T-helper 22 cell (primary cell): ENCODE data around the gene RFX3.

Source experiments
- DNase-seq: peaks from one replicate; pipeline ENCODE4 v3.0.0-alpha.2; 2020; ENCODE audit warnings: low read depth

Gene RFX3

GRCh38 chr9:3433066-3433465 lies 92.7 kb downstream of the RFX3 start:
- no peak for DNase-seq

DNA sequence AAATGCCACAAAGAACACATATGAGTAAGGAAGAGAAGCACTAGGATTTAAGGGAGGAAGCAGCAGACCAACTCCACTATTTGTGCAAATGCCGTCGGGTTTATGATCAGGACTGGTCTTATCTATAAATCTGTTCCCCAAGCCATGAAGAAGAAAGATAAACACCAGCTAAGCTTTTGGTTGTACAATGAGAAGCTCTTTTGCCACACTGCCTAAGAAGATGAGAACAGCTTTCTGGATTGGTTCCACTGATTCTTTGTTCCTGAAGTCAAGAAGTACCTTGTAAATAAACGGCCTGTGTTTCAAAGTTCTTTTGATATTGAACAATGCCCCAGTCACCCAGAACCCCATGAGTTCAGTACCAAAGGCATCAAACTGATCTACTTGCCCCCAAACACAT lies 93.9 kb downstream of the RFX3 start:
- no peak for DNase-seq

- DNase-seq: no peak
Observed at GRCh38 chr9:3419893-3420292, 105.9 kb downstream of the RFX3 start.

DNA sequence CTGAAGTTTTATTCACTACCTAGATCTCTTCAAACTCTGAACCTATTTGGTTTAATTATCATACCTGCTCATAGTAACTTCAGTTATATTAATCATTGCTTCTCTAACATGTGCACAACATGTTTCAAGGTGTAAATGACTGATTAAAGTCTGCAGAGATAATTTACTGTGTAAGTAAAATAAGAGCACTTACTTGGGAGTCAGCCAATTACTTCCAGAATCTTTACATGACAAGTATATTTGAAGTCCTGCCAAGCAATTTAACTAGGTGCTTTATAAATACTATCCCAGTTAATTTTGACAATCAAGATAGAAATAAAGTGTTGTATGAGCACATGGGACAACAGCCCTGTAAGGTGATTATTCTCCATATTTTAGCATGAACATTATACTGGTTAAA lies 109.9 kb downstream of the RFX3 start:
- no peak for DNase-seq

DNA sequence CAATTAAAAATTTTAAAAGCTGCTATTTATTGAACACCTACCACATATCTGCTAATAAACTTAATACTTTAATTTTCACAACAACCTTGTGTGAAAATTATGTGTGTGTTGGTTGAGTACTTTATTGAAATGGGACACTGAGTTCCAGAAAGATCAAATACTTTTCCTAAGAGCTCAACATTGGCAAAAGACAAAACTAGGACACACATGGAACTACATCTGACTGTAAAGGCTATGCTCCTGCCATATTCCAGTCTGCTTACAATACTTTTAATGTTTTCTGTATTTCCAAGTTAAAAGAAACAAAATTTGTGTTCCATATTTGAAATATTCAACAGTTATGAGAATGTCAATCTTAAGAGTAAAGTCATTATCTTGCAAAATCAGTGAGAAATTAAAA lies 111.8 kb downstream of the RFX3 start:
- DNase-seq: no peak

GRCh38 chr9:3410461-3410860 lies 115.3 kb downstream of the RFX3 start:
- DNase-seq: no peak

- DNase-seq: no peak
Observed at GRCh38 chr9:3409453-3409852, 116.3 kb downstream of the RFX3 start.

DNA sequence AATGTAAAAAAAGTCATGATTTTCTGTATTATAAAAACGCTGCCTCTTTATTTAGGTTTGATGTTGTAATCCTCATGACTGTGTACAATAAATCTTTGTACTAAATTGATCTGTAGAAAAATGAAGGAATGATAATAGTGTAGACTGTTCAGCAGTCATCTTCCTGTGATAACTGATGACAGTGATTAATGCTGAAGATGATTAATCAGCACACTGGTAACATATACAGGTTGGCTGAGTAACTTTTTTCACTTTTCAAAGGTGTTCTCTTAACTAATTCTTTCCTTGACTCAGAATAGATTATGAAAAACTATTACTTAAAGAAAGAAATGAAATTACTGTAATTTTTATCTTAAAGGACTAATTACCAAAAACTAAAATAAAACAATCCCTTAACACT lies 122.5 kb downstream of the RFX3 start:
- DNase-seq: no peak

- no peak for DNase-seq
Observed at GRCh38 chr9:3401221-3401954, 124.4 kb downstream of the RFX3 start.

DNA sequence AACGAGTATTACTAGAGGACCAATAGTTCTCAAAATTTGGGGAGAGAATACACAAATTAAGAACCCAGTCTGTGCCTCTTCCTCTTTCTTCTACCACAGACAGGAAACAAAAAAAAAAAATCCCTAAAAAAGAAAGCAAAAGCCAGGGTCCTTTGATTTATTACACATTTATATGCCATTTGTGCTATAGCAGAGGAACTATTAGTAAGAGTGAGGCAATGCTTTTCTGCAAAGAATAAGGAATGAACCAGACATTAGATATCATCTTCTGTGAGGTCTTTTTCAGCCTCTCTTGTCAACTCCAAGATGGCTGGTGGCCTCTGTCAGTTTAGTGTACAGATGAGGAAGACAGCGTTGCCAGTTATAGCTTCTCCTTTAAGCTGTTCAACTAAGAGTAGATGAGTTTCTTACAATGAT lies 127.6 kb downstream of the RFX3 start:
- DNase-seq: no peak

GRCh38 chr9:3397766-3398165 lies 128.0 kb downstream of the RFX3 start:
- DNase-seq: no peak

DNA sequence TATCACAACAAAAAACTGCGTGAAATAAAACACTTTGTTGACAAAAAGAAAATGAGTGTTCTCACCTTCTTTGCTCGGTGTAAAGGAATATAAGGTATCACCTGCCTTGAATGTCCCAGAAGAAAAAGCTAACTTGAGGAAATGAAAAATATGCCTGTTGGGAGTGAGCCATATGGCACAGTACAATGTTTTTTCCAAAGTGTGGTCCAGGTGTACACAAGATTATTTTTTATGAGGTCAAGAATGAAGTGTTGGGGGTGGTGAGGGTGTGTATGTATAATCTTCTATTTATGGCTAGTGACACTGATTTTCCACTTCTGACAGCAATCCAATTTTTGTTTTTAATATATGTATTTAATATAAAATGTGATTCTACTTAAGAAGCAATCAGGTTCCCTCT lies 134.4 kb downstream of the RFX3 start:
- no peak for DNase-seq

- DNase-seq: no peak
Observed at GRCh38 chr9:3386753-3387152, 139.0 kb downstream of the RFX3 start.

- DNase-seq: no peak
Observed at GRCh38 chr9:3385871-3386270, 139.9 kb downstream of the RFX3 start.

DNA sequence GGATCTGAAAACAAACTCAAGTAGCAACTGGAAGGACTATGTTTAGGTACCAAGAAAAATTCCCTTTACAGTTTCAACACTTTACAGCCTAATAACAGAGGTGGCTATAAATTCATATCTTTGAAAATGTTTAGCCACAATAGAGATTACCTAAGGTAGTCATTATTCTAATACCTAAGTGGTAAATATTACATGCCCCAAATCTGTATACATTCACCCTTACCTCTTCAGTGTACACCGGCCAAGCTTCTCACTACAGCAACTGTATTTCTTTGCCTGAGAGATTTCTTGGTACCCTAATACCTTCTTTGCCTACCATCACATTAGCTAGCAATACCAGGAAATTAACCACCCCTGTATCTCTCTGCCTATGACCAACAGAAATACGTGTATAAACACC lies 154.0 kb downstream of the RFX3 start:
- no peak for DNase-seq

- DNase-seq: no peak
Observed at GRCh38 chr9:3370715-3371114, 155.1 kb downstream of the RFX3 start.

DNA sequence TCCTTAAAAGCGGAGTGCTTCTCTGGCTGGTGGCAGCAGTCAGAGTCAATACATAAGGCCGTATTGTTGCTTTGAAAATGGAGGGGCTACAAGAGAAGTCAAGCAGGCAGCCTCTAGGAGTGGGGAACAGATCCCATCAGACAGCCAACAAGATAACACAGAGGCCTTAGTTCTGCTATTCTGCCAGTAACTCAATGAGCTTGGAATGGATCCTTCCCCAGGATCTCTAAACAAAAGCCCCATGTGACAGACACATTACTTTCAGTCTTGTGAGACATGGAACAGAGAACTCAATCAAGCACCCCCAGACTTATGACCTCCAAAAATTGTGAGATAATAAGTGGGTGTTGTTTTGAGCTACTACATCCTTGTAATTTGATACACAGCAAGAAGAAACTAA lies 158.6 kb downstream of the RFX3 start:
- DNase-seq: no peak

DNA sequence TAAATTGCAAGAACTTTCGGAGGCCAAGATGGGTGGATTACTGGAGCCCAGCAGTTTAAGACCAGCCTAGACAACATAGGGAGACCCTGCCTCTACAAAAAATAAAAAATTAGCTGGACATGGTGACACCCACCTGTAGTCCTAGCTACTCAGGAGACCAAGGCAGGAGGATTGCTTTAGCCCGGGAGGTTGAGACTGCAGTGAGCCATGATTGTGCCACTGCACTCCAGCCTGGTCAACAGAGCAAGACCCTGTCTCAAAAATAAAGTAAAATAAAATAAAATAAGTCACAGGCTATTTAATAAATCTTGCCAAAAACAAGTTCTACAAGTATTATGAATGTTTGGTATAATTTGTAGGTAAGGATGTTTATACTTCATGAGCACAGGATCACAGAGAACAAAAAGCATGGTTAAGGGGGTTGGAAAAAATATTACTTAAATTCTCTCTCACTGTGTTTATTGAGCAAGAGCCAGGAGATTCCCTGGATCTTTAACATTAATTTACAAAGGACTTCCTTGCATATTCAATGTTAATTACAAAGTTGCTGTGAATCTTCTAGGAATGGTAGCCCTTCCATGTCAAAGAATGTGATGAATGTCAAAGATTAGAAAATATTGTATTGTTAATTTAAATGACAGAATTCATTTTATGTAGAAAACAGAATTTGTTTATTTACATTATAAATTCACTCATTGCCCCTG lies 164.0 kb downstream of the RFX3 start:
- DNase-seq: no peak

DNA sequence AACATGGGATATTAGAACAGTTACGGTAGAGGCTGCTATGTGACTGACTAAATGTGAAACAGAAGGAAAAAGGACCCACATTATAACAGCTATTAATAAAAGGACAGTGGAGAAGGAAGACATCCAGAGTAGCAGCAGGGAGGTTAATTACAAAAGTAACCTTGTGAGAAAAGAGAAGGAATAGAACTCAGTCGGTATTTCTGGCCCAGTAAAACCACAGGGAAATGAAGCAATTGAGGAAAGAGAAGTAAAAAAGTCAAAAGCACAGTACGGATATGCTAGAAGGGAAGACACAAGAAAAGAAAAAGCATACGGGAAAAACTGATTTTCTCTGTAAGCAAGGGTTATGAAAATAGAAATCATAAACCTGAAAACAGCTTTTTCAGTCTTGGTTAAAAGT lies 164.7 kb downstream of the RFX3 start:
- no peak for DNase-seq

- no peak for DNase-seq
Observed at GRCh38 chr9:3360245-3360644, 165.6 kb downstream of the RFX3 start.

DNA sequence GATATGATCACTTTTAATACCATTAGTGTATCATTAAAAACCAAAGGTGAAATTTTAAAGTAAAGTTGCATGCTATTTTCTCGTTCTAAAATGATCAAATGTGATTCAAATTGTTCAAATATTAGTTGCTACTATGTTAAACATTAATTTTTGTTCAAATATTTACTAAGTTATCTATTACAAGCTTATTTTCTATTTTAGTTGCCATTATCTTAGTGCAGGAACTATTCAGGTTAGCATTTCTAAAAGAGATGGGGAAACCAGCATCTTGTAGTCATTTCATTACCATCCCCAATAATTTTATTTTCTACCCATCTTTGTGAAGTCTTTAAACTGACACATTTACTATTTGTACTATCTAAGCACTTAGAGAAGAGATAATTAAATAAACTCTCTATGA lies 166.0 kb downstream of the RFX3 start:
- DNase-seq: no peak

DNA sequence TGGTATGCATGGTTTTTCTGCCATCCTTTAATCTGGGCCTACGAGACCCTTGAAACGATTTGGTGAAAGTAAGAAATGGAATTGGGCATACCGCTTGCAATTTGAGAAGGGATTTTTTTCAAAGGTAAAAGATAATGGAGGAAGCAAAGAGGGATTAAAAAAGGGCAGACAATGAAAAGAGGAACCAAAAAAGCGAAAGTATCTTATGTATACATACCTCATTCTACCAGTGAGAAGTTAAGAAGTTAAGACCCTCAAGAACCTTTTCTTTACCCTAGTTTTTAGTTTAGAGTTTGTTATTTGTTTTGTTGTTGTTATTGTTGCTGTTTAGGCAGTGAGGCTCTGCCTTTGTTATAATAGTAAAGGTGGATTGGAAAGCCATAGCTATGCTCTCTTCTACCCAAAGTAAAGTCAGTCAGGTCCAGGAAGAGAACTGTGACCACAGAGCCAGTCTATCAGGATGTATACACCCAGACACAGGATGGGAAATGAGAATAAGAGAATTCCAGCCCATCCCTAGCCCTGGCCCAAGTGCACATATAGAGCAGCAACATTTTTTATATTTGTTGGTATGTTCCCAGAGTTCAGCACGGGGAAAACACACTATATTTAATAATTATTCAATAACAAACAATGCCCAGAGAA lies 166.6 kb downstream of the RFX3 start:
- no peak for DNase-seq

DNA sequence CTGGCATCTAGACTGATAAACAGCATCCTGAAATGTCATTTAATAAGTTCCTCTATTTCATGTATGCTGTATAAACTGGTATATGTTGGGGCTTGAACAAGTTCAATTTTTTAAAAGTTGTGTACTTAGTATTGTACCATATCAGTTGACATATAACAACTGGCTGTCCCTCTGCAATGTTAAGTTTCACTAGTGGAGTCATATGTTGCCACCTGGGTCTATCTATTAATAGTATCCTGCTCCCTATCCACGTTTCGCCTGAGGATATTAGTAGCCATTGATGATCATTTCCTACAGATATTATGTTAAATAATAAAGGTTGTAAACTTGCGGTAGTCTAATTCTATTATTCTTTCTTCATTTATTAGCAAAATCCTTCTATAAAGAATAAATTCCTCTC lies 177.6 kb downstream of the RFX3 start:
- DNase-seq: no peak
